ENCODE data around the gene GTF2IRD2.
"Not testable (repeated sequence)": the region's sequence is repeated elsewhere in the genome, so short reads cannot be mapped to it uniquely, and the experiment has no call there.

Gene GTF2IRD2

DNA sequence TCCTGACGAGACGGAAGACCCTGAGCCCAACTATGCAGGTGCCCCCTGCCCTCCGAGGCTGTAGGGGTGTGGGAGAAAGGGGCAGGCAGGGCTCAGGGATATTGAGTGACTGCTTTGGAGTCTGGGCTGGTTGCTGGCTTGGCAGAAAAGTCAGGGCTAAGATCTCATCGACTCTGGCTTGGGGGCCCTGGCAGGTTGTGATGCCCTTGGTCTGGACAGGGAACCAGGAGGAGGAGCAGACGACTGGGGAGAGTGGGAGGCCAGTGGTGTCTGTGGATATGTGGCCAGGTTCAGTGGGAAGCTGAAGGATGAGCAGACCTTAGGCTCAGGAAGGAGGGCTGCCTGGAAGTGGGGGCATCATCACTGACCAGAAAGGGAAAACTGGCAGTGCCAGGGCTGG, 67.8 kb downstream of the GTF2IRD2 start:
- DNase-seq, result not testable (repeated sequence)

GRCh38 chr7:74781746-74782145, 69.7 kb downstream of the GTF2IRD2 start:
- not testable (repeated sequence) for DNase-seq

- DNase-seq, result not testable (repeated sequence)
These were observed 72.4 kb downstream of the GTF2IRD2 start for GRCh38 chr7:74779053-74779452.

DNA sequence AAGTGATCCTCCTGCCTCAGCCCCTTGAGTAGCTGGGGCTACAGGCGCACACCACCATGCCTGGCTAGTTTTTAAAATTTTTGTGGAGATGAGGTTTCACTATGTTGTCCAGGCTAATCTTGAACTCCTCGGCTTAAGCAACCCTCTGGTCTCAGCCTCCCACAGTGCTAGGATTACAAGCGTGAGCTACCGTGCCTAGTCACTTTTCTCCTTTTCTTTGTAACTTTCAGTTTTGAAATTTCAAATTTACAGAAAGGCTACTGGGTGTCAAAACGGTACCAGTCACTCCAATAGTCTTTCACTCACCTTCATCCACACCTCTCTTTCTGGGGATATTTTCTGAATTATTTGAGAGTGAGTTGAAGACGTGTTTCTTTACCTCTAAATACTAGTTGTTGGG, 76.3 kb downstream of the GTF2IRD2 start:
- DNase-seq, result not testable (repeated sequence)

DNA sequence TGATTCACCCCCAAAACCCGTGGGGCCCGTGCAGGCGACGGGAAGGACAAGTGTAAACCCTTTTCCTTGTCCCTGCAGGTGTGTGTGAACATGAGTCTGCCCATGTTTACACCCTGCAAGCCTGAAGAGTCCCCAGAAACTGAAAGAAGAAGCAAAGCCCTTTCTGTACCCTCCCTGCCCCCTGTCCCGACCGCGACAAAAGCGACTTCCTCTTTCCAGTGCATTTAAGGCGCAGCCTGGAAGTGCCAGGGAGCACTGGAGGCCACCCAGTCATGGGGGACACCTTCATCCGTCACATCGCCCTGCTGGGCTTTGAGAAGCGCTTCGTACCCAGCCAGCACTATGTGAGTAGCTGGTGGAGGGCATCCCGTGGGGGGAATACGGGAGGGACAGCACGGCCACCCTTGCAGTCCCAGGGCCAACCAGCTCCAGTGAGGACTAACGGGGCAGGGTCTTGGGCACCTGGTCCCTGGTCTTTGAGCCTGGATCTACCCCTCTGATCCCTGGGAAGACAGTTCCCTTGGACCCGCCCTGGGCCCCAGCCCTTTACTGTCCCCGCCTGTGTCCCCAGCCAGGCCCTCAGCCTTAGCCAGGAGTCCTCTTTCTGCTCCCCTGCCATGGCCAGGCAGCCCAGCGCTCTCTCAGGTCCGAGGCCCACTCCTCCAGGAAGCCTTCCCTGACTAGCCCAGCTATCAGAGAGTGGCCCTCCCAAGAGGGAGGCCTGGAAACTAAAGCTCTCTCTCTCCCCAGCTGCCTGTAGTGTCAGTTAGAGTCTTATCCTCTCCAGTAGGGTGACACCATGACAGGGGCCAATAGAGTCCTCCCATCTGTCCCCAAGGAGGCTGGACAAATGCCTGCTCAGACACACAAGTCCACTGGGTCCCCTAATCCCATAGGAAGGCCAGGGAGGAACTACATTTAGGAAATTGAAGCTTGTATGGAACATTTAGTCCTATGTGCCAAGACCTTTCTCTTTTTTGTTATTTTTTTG, 77.3 kb downstream of the GTF2IRD2 start, which contains the start of gene NCF1:
Gene NCF1 (plus strand): TSS at position 252 of the 991 bp plus-strand sequence. CDS start 21 bp downstream, at position 273.
- DNase-seq, result not testable (repeated sequence)

GRCh38 chr7:74772093-74772492, 79.3 kb downstream of the GTF2IRD2 start:
- DNase-seq, result not testable (repeated sequence)

- not testable (repeated sequence) for DNase-seq
These were observed 81.3 kb downstream of the GTF2IRD2 start for GRCh38 chr7:74770062-74770461.

DNA sequence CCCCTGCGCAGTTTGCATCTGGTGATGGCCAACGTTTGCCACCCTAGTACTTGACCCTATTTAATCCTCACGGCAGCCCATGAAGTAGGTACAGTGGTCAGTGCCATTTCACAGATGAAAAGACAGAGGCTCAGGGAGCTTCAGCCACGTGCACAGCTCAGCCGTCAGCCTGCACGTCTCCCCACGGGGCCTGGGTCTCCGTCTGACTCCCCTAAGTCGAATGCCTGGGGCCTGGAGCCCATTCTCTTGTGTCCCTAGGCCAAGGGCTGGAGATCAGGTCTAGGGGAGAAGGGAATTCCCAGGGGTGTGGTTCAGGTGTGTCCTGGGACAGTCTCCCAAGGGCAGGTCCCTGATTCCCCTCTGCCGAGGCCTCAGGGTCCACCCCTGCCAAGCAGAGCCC, 84.4 kb downstream of the GTF2IRD2 start:
- not testable (repeated sequence) for DNase-seq

DNA sequence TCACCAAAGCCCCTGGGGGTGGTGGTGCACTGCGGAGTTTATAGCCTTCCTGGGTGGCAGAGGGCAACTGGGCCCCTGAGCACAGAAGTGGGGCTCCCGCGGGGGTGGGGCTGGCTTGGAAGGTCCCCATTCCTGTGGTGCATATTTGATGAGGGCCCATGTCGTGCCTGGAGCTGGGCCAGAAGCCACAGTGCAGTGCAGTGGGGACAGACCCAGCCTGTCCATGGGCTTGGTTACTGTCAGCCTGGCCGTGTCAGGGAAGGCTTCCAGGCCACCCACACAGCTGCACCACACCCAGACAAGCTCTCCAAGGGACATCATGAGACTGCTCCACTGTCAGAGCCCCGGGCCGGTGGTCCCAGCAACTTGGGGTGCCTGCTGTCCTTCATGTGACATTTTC, 84.9 kb downstream of the GTF2IRD2 start:
- not testable (repeated sequence) for DNase-seq

- not testable (repeated sequence) for DNase-seq
These were observed 86.0 kb downstream of the GTF2IRD2 start for GRCh38 chr7:74765205-74765918.

DNA sequence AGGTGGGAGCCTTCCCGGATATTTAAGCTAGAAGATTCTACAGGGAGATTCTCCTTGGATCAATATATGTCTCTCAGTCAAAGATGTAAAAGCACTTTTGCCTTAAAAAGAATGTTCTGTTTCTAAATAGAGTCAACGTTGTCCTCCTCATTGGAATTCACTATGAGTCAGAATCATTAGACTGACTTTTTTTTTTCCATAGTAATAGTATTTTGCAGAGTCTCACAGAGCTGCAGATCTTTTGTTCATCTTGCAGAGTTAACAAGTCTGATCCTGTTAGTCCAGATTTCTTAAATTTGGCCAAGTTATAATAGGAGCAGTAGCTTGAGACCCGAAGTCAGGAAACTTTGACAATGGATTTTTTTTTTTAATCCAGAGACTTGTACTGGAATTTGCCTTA, 92.4 kb downstream of the GTF2IRD2 start:
- not testable (repeated sequence) for DNase-seq

GRCh38 chr7:74758268-74758667, 93.1 kb downstream of the GTF2IRD2 start:
- not testable (repeated sequence) for DNase-seq

- DNase-seq, result not testable (repeated sequence)
These were observed 94.7 kb downstream of the GTF2IRD2 start for GRCh38 chr7:74756673-74757072.

GRCh38 chr7:74753921-74754482, 97.4 kb downstream of the GTF2IRD2 start:
- not testable (repeated sequence) for DNase-seq
